ENCODE measurements around the gene FYN. TPM values are rescaled to one million over a fixed set of nuclear protein-coding genes. Genes with fewer than 3 reads are reported as not detected.

FYN gene
- total and polyA plus RNA-seq, 2 of the 4 experiments (the other 2 are of a cell fraction) = 30.8 to 36.4 TPM

DNA sequence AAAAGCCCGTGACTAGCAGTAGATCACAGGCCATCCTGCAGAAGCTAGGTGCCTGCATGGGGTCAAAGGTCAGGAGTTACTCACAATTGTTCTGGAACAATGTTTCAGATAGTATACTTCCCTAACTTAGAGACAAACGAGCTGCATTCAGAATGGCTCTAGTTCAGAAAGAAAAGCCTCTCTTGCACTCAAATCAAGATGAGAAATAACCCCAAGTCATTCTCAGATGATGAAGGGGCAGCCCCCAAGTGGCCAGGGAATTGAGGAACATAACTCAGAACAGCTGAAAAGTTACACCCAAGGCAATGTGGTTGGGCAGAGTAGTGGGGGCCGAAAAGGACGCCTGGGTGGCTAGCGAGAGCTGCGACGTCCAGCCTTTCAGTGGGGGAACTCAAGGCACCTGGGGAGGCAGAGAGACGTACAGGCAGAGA is 27.8 kb downstream of the FYN start:
- Histone ChIP-seq H2AFZ (replicated peaks; ENCODE audit: low read length, poor library complexity) (no peak overlapping the region), H3K27me3 (ENCODE audit: control insufficient read depth, insufficient read depth, low read length) (no peaks in the 10 kb centered on the region), H3K27ac (ENCODE audit: insufficient read depth, low read length) (no peak overlapping the region), H3K14ac (replicated peaks; ENCODE audit: low read depth, low read length) (no peak overlapping the region), H2BK15ac (ENCODE audit: low read depth, low read length) (no peak overlapping the region), H3K4ac (ENCODE audit: low read depth, low read length) (no peak overlapping the region), H2AK9ac (replicated peaks; ENCODE audit: low read depth, low read length, poor library complexity) (no peak overlapping the region), H4K20me1 (ENCODE audit: insufficient read depth, low read length) (peaks cover 22% of the 10 kb centered on the region; the same call in 1 of the 2 replicates), H3K36me3 (ENCODE audit: control insufficient read depth, insufficient read depth, low read length) (peaks cover 8% of the 10 kb centered on the region; the same call in 1 of the 2 replicates), H3K23ac (ENCODE audit: low read depth, low read length) (no peak overlapping the region), H4K91ac (ENCODE audit: insufficient read depth, low read depth, low read length) (no peak overlapping the region), H4K8ac (ENCODE audit: low read depth in 2 of 2, low read length in 2 of 2) (no peak overlapping the region), H3K4me1 (ENCODE audit: control insufficient read depth, insufficient read depth, low read length) (peaks cover 21% of the 10 kb centered on the region), H3K18ac (ENCODE audit: low read depth, low read length) (no peak overlapping the region), H3K79me1 (ENCODE audit: low read depth in 1 of 2, low read length in 2 of 2) (peaks cover 30 to 51% of the 10 kb centered on the region in 2 experiments), H3K9ac (ENCODE audit: low read depth, low read length) (no peak overlapping the region; the same call in 1 of the 2 replicates), H3K4me2 (ENCODE audit: low read depth, low read length) (no peak overlapping the region), H3K9me1 (ENCODE audit: insufficient read depth, low read length) (peaks cover 10% of the 10 kb centered on the region), H4K5ac (ENCODE audit: low read depth, low read length) (no peak overlapping the region), H3K4me3 (ENCODE audit: insufficient read depth, low read depth, low read length) (no peak overlapping the region), H3K56ac (ENCODE audit: extremely low read depth, insufficient read depth, low read length) (no peak overlapping the region), H2AK5ac (ENCODE audit: low read depth, low read length) (no peak overlapping the region), H3K9me3 (ENCODE audit: control insufficient read depth, insufficient read depth, low read length) (no peaks in the 10 kb centered on the region), H2BK20ac (ENCODE audit: low read depth, low read length) (no peak overlapping the region), H2BK120ac (ENCODE audit: low read depth, low read length) (no peak overlapping the region), H2BK5ac (ENCODE audit: low read depth, low read length, poor library complexity, severe bottlenecking) (no peak overlapping the region)
- no peak for DNase-seq
- ATAC-seq (ENCODE audit: low read depth) = no peak
- no CpG with 5 or more reads among the region's 8 CpGs for WGBS, 2 experiments (ENCODE audit: extremely low coverage in 2 of 2, insufficient read length in 1 of 2)
- no TSS peak for BruUV-seq (replicated peaks)
- intact Hi-C loops (cut with micrococcal nuclease) = no loop called here
- dilution Hi-C loops (cut with HindIII; ENCODE audit: low sequenced_read_pairs, unreplicated experiment) = no loop called here
- TF ChIP-seq SMC3 (IDR thresholded peaks at IDR 0.05; ENCODE audit: low read depth, low read length) (no peak), MAFK (IDR thresholded peaks at IDR 0.05; ENCODE audit: low read depth, low read length) (no peak), FOS (IDR thresholded peaks at IDR 0.05; ENCODE audit: low read depth, low read length) (no peak), MXI1 (IDR thresholded peaks at IDR 0.05; ENCODE audit: borderline replicate concordance, low read depth, low read length) (no peak), USF2 (IDR thresholded peaks at IDR 0.05; ENCODE audit: low read depth, low read length) (no peak)
- TF ChIP-seq, protein P1, sequence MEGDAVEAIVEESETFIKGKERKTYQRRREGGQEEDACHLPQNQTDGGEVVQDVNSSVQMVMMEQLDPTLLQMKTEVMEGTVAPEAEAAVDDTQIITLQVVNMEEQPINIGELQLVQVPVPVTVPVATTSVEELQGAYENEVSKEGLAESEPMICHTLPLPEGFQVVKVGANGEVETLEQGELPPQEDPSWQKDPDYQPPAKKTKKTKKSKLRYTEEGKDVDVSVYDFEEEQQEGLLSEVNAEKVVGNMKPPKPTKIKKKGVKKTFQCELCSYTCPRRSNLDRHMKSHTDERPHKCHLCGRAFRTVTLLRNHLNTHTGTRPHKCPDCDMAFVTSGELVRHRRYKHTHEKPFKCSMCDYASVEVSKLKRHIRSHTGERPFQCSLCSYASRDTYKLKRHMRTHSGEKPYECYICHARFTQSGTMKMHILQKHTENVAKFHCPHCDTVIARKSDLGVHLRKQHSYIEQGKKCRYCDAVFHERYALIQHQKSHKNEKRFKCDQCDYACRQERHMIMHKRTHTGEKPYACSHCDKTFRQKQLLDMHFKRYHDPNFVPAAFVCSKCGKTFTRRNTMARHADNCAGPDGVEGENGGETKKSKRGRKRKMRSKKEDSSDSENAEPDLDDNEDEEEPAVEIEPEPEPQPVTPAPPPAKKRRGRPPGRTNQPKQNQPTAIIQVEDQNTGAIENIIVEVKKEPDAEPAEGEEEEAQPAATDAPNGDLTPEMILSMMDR (conservative IDR thresholded peaks at IDR 0.05; ENCODE audit: low read depth, low read length) = no peak
- POLR2A ChIA-PET (ENCODE audit: unreplicated experiment) = no interaction called here
- CTCF ChIA-PET = no interaction called here
- in situ Hi-C loops (cut with MboI; ENCODE audit: low sequenced_read_pairs) = no loop called here

Measured in IMR-90 (cell line).